SK-N-SH (cell line): ENCODE results near the gene CAPN5. TPM values are rescaled to one million over a fixed set of nuclear protein-coding genes. Genes with fewer than 3 reads are reported as not detected.
A peak's percentile ranks its signal among the peaks of the same experiment; 100 is the strongest.

Experiments used
- CTCF ChIA-PET: fragments of 300-600, 350-600 bp; formaldehyde crosslinking; extraction: SDS; loops from one replicate; lab custom pipeline; 2021; lab: Yijun Ruan, JAX
- POLR2A ChIA-PET: fragments of 350-600 bp; sonication (Branson Sonifier 250); formaldehyde crosslinking; extraction: SDS; loops from one replicate; lab custom pipeline; 2020; ENCODE audit warnings: antibody characterized with exemption, inconsistent platforms; lab: Yijun Ruan, JAX
- DNase-seq: peaks from one replicate; pipeline ENCODE4 v3.0.0; 2012
- H2AFZ ChIP-seq: fragments of 200-600 bp; sonication (generic); 2 replicates; pipeline ENCODE4 v1.8.1; 2016; ENCODE audit warnings: antibody characterized with exemption, mild to moderate bottlenecking, low read depth
- H3F3A ChIP-seq: fragments of 200-600 bp; sonication (generic); replicated peaks from 2 replicates; pipeline ENCODE3; 2016; ENCODE audit warnings: antibody characterized with exemption, mild to moderate bottlenecking; ENCODE audit not compliant: insufficient read depth
- H3K27ac ChIP-seq, 2 experiments: fragments of 200-500 bp in 1 of 2; fragments of 200-600 bp in 1 of 2; sonication (Bioruptor generic) in 1 of 2; sonication (generic), shearing (Covaris generic) in 1 of 2; 2 replicates each; pipeline versions ENCODE4 v1.5.1 to v1.6.1; 2014 to 2016; ENCODE audit warnings: low read depth in 2 of 2, inconsistent platforms in 1 of 2, low read length in 1 of 2, mild to moderate bottlenecking in 1 of 2, mixed read lengths in 1 of 2
- H3K27me3 ChIP-seq: fragments of 200-600 bp; sonication (generic), shearing (Covaris generic); 2 replicates; pipeline ENCODE4 v1.6.1; 2016; ENCODE audit warnings: mixed run types; ENCODE audit not compliant: insufficient read depth
- H3K36me3 ChIP-seq, 2 experiments: fragments of 200-500 bp in 1 of 2; fragments of 200-600 bp in 1 of 2; sonication (Bioruptor generic) in 1 of 2; sonication (generic) in 1 of 2; replicated peaks in 1 of 2; 2 replicates each; pipeline versions ENCODE3 to v1.5.1; 2014 to 2016; ENCODE audit warnings: low read length in 1 of 2, mild to moderate bottlenecking in 1 of 2; ENCODE audit not compliant: insufficient read depth in 2 of 2, control insufficient read depth in 1 of 2
- H3K4me1 ChIP-seq, 2 experiments: fragments of 200-500 bp in 1 of 2; fragments of 200-600 bp in 1 of 2; sonication (Bioruptor generic) in 1 of 2; sonication (generic), shearing (Covaris generic) in 1 of 2; 2 replicates each; pipeline versions ENCODE4 v1.5.1 to v1.6.1; 2014 to 2016; ENCODE audit warnings: low read depth in 1 of 2, low read length in 1 of 2, mixed run types in 1 of 2; ENCODE audit not compliant: insufficient read depth in 2 of 2, control insufficient read depth in 1 of 2
- H3K4me2 ChIP-seq: fragments of 200-600 bp; sonication (generic), shearing (Covaris generic); 2 replicates; pipeline ENCODE4 v1.6.1; 2017; ENCODE audit warnings: mixed run types
- H3K4me3 ChIP-seq, 2 experiments: fragments of 200-500 bp in 1 of 2; fragments of 200-600 bp in 1 of 2; sonication (Bioruptor generic) in 1 of 2; sonication (generic), shearing (Covaris generic) in 1 of 2; 2 replicates each; pipeline versions ENCODE4 v1.5.1 to v1.8.1; 2014 to 2016; ENCODE audit warnings: low read depth in 2 of 2, inconsistent platforms in 1 of 2, low read length in 1 of 2, mild to moderate bottlenecking in 1 of 2, mixed read lengths in 1 of 2, moderate library complexity in 1 of 2
- H3K79me2 ChIP-seq: fragments of 200-600 bp; sonication (generic); 2 replicates; pipeline ENCODE4 v1.8.1; 2017; ENCODE audit warnings: mild to moderate bottlenecking; ENCODE audit not compliant: insufficient read depth
- H3K9ac ChIP-seq: fragments of 200-600 bp; sonication (generic); 2 replicates; pipeline ENCODE4 v1.6.1; 2017; ENCODE audit warnings: mixed run types
- H3K9me2 ChIP-seq: fragments of 200-600 bp; sonication (generic); 2 replicates; pipeline ENCODE4 v1.6.1; 2017; ENCODE audit warnings: mixed run types
- H3K9me3 ChIP-seq: fragments of 200-600 bp; sonication (generic); 2 replicates; pipeline ENCODE4 v1.6.1; 2017; ENCODE audit warnings: mixed run types, mild to moderate bottlenecking, moderate library complexity
- H4K20me1 ChIP-seq: fragments of 200-600 bp; sonication (generic); 2 replicates; pipeline ENCODE4 v1.6.1; 2017; ENCODE audit warnings: mild to moderate bottlenecking, mixed run types; ENCODE audit not compliant: insufficient read depth
- CHD2 ChIP-seq: fragments of 150-350 bp; IDR thresholded peaks from 2 replicates; pipeline ENCODE4 v1.6.1; 2018; ENCODE audit warnings: low read length; ENCODE audit not compliant: partially characterized antibody
- CTCF ChIP-seq: fragments of 200-600 bp; sonication (generic); IDR thresholded peaks from 2 replicates; pipeline ENCODE4 v1.6.1; 2017; ENCODE audit warnings: antibody characterized with exemption, mild to moderate bottlenecking, moderate library complexity
- ELF1 ChIP-seq: IDR thresholded peaks from 2 replicates; pipeline ENCODE4 v1.4.0; 2012
- EP300 ChIP-seq, 2 experiments: IDR thresholded peaks; 2 replicates each; pipeline versions ENCODE4 v1.4.0 to v1.6.1; 2012; ENCODE audit warnings: borderline replicate concordance in 1 of 2, low read depth in 1 of 2, low read length in 1 of 2
- FOSL2 ChIP-seq: IDR thresholded peaks from 2 replicates; pipeline ENCODE4 v1.4.0; 2012; ENCODE audit warnings: low read depth, mild to moderate bottlenecking, moderate library complexity, borderline replicate concordance
- FOXM1 ChIP-seq: IDR thresholded peaks from 2 replicates; pipeline ENCODE4 v1.4.0; 2012; ENCODE audit warnings: low read depth, mild to moderate bottlenecking
- IRF3 ChIP-seq: fragments of 150-350 bp; IDR thresholded peaks from 2 replicates; pipeline ENCODE4 v1.6.1; 2016; ENCODE audit warnings: mild to moderate bottlenecking, low read depth, low read length
- JUND ChIP-seq: IDR thresholded peaks from 2 replicates; pipeline ENCODE4 v1.4.0; 2012
- MXI1 ChIP-seq: IDR thresholded peaks from 2 replicates; pipeline ENCODE4 v1.6.1; 2012; ENCODE audit warnings: mild to moderate bottlenecking, low read depth, low read length, improper control_type of control experiment
- NFIC ChIP-seq: IDR thresholded peaks from 2 replicates; pipeline ENCODE4 v1.4.0; 2012; ENCODE audit warnings: borderline replicate concordance
- NRF1 ChIP-seq: IDR thresholded peaks from 2 replicates; pipeline ENCODE4 v1.6.1; 2012; ENCODE audit warnings: low read depth, mild to moderate bottlenecking, low read length
- PBX3 ChIP-seq: IDR thresholded peaks from 2 replicates; pipeline ENCODE4; 2012
- RFX5 ChIP-seq: IDR thresholded peaks from 2 replicates; pipeline ENCODE4 v1.6.1; 2012; ENCODE audit warnings: mild to moderate bottlenecking, improper control_type of control experiment, low read length
- RXRA ChIP-seq: IDR thresholded peaks from 2 replicates; pipeline ENCODE4 v1.4.0; 2012; ENCODE audit warnings: low read depth, mild to moderate bottlenecking, borderline replicate concordance
- SIN3A ChIP-seq: IDR thresholded peaks from 2 replicates; pipeline ENCODE4 v1.6.1; 2012; ENCODE audit warnings: low read depth, mild to moderate bottlenecking, low read length, moderate library complexity, borderline replicate concordance
- SMC3 ChIP-seq: IDR thresholded peaks from 2 replicates; pipeline ENCODE4 v1.6.1; 2012; ENCODE audit warnings: low read depth, low read length, improper control_type of control experiment
- TAF1 ChIP-seq: IDR thresholded peaks from 2 replicates; pipeline ENCODE4 v1.6.1; 2012; ENCODE audit warnings: low read depth, mild to moderate bottlenecking, low read length, moderate library complexity, borderline replicate concordance
- TCF12 ChIP-seq: IDR thresholded peaks from 2 replicates; pipeline ENCODE4 v1.4.0; 2012
- USF1 ChIP-seq: IDR thresholded peaks from 2 replicates; pipeline ENCODE4 v1.4.0; 2012; ENCODE audit warnings: low read depth, borderline replicate concordance
- WGBS: methylation state at CpG from one replicate; pipeline ENCODE4 v1.1.6; 2017; ENCODE audit warnings: low lambda C conversion rate; 5-methylcytosine and 5-hydroxymethylcytosine counted together
- polyA plus RNA-seq, 3 experiments: library from polyadenylated mRNA; depleted of rRNA; stranded (reverse); fragments of >200 nt; gene quantifications; 2 replicates each; pipeline ENCODE4 v1.2.3, GENCODE V29; 2012

The CAPN5 gene
- polyA plus RNA-seq, 1 of the 3 experiments (the other 2 are of a cell fraction), result 33.1 TPM

GRCh38 chr11:77109236-77110019, 42.7 kb downstream of the CAPN5 start:
- peaks cover 16% of the 10 kb centered on the region for H3F3A ChIP-seq
- H4K20me1 ChIP-seq, result no peaks in the 10 kb centered on the region
- no peaks in the 10 kb centered on the region for H3K9me3 ChIP-seq
- peak overlapping the region in 1 of 2 experiments; percentile 82; a peak in 3 of 4 replicates for H3K27ac ChIP-seq
- H2AFZ ChIP-seq, result no peak overlapping the region
- TF ChIP-seq PBX3, result peak; percentile 58; the same call in 1 of the 2 replicates
- TF ChIP-seq SMC3, result no peak
- peak; percentile 67 for TF ChIP-seq NFIC
- no peak for TF ChIP-seq NRF1
- no peak for TF ChIP-seq JUND
- TF ChIP-seq FOSL2, result peak; percentile 12; the same call in 1 of the 2 replicates
- TF ChIP-seq IRF3, result no peak
- TF ChIP-seq RXRA, result peak; percentile 24; the same call in 1 of the 2 replicates
- TF ChIP-seq MXI1, result no peak
- no peak for TF ChIP-seq CTCF
- peak; percentile 40; the same call in 1 of the 2 replicates for TF ChIP-seq TCF12
- DNase-seq, result no peak
- H3K9ac ChIP-seq, result no peak overlapping the region
- H3K4me1 ChIP-seq, result peaks cover 28 to 46% of the 10 kb centered on the region in 2 experiments; a peak in 3 of 4 replicates
- H3K9me2 ChIP-seq, result no peaks in the 10 kb centered on the region
- no peaks in the 10 kb centered on the region for H3K27me3 ChIP-seq
- H3K36me3 ChIP-seq, result no peaks in the 10 kb centered on the region
- 83% methylated on average over 7 of the region's 11 CpGs for WGBS
- H3K79me2 ChIP-seq, result peaks cover 10% of the 10 kb centered on the region; the same call in 1 of the 2 replicates
- CTCF ChIA-PET, result interaction anchor here (1.0 to 11.2 kb wide), 4 partner anchors 18 to 438 kb away, joined by 3 to 111 read pairs (median 30); partner anchors contain the start of gene MYO7A
- POLR2A ChIA-PET, result no interaction called here
- H3K4me2 ChIP-seq, result peak overlapping the region; percentile 68
- no peak overlapping the region for H3K4me3 ChIP-seq

- Histone ChIP-seq H4K20me1 (no peaks in the 10 kb centered on the region), H3F3A (peaks cover 16% of the 10 kb centered on the region), H3K27me3 (no peaks in the 10 kb centered on the region), H2AFZ (no peak overlapping the region), H3K4me2 (no peak overlapping the region), H3K27ac (no peak overlapping the region), H3K9me2 (no peaks in the 10 kb centered on the region), H3K9me3 (no peaks in the 10 kb centered on the region), H3K79me2 (peaks cover 10% of the 10 kb centered on the region; the same call in 1 of the 2 replicates), H3K36me3 (no peaks in the 10 kb centered on the region), H3K9ac (no peak overlapping the region), H3K4me1 (peaks cover 23 to 46% of the 10 kb centered on the region in 2 experiments; a peak in 3 of 4 replicates), H3K4me3 (no peak overlapping the region)
- TF ChIP-seq TAF1, result no peak
- no peak for TF ChIP-seq FOSL2
- no peak for TF ChIP-seq USF1
- TF ChIP-seq FOXM1, result no peak
- no peak for TF ChIP-seq CHD2
- TF ChIP-seq SMC3, result no peak
- no peak for TF ChIP-seq RXRA
- TF ChIP-seq RFX5, result no peak
- no peak for TF ChIP-seq ELF1
- TF ChIP-seq SIN3A, result no peak
- TF ChIP-seq EP300 (IDR thresholded peaks at IDR 0.05; ENCODE audit: borderline replicate concordance in 1 of 2, low read depth in 1 of 2, low read length in 1 of 2), result no peak
- TF ChIP-seq PBX3, result no peak
- POLR2A ChIA-PET, result no interaction called here
- 95% methylated on average over 3 of the region's 6 CpGs for WGBS
- no peak for DNase-seq
- CTCF ChIA-PET, result interaction anchor here (1.7 to 11.2 kb wide), 5 partner anchors 10 to 77 kb away, joined by 4 to 111 read pairs (median 12); partner anchors contain the start of gene MYO7A
Observed at GRCh38 chr11:77110836-77111235, 44.1 kb downstream of the CAPN5 start.
